Measurements from ENCODE around the gene SYNM. TPM values are rescaled to one million over a fixed set of nuclear protein-coding genes. Genes with fewer than 3 reads are reported as not detected.
A peak's percentile ranks its signal among the peaks of the same experiment; 100 is the strongest.

The SYNM gene
- total RNA-seq, 1 donor from 2014 or later = 23.4 TPM

- peaks cover 38% of the 10 kb centered on the region for H3K36me3 Mint-ChIP-seq (ENCODE audit: low read depth)
- no peaks in the 10 kb centered on the region for H3K9me3 Mint-ChIP-seq (ENCODE audit: low read depth)
- no peak overlapping the region for H3K27ac Mint-ChIP-seq (ENCODE audit: unreplicated experiment)
- H3K4me3 Mint-ChIP-seq (ENCODE audit: unreplicated experiment) = no peak overlapping the region
- peak; percentile 56 for DNase-seq (ENCODE audit: low spot score)
- TF ChIP-seq CTCF (IDR thresholded peaks at IDR 0.05) = no peak
- H3K27me3 Mint-ChIP-seq (ENCODE audit: low read depth) = no peaks in the 10 kb centered on the region
- H3K4me1 Mint-ChIP-seq (ENCODE audit: low read depth) = peaks cover 8% of the 10 kb centered on the region
These were observed 10.7 kb downstream of the SYNM start for GRCh38 chr15:99115300-99116215.

- no peaks in the 10 kb centered on the region for H3K27me3 Mint-ChIP-seq (ENCODE audit: low read depth)
- H3K36me3 Mint-ChIP-seq (ENCODE audit: low read depth) = peaks cover 40% of the 10 kb centered on the region
- H3K9me3 Mint-ChIP-seq (ENCODE audit: low read depth) = no peaks in the 10 kb centered on the region
- H3K4me3 Mint-ChIP-seq (ENCODE audit: unreplicated experiment) = no peak overlapping the region
- TF ChIP-seq CTCF (IDR thresholded peaks at IDR 0.05) = no peak
- DNase-seq (ENCODE audit: low spot score) = peak; percentile 61
- no peak overlapping the region for H3K27ac Mint-ChIP-seq (ENCODE audit: unreplicated experiment)
- H3K4me1 Mint-ChIP-seq (ENCODE audit: low read depth) = peaks cover 7% of the 10 kb centered on the region
These were observed 12.2 kb downstream of the SYNM start for GRCh38 chr15:99117111-99117510.

- DNase-seq (ENCODE audit: low spot score) = peak; percentile 62
- Mint-ChIP-seq H3K9me3 (ENCODE audit: low read depth) (no peaks in the 10 kb centered on the region), H3K4me3 (ENCODE audit: unreplicated experiment) (no peak overlapping the region), H3K27ac (ENCODE audit: unreplicated experiment) (no peak overlapping the region), H3K27me3 (ENCODE audit: low read depth) (no peaks in the 10 kb centered on the region), H3K36me3 (ENCODE audit: low read depth) (peaks cover 40% of the 10 kb centered on the region), H3K4me1 (ENCODE audit: low read depth) (peaks cover 11% of the 10 kb centered on the region)
- TF ChIP-seq CTCF (IDR thresholded peaks at IDR 0.05) = no peak
These were observed 12.8 kb downstream of the SYNM start for GRCh38 chr15:99117563-99118257.

DNA sequence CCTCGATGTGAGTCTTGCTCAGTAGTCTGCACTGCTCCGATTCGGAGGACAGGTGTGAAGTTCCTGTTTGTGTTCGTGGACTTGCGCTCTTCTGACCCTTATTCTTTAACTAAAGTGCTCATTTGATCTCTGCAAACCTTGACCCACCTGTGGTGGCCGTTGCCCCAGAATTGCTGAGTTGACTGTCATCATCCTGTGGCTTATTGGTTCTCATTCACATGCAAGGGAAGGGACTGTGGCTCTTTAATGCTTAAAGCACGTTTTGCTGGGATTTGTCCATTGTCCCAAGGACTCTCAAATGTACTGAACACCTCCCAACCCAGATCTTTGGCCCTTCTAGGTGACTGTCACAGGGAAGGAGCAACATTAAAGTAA, 13.4 kb downstream of the SYNM start:
- Mint-ChIP-seq H3K9me3 (ENCODE audit: low read depth) (no peaks in the 10 kb centered on the region), H3K4me3 (ENCODE audit: unreplicated experiment) (no peak overlapping the region), H3K36me3 (ENCODE audit: low read depth) (peaks cover 40% of the 10 kb centered on the region), H3K4me1 (ENCODE audit: low read depth) (peaks cover 15% of the 10 kb centered on the region), H3K27me3 (ENCODE audit: low read depth) (no peaks in the 10 kb centered on the region), H3K27ac (ENCODE audit: unreplicated experiment) (no peak overlapping the region)
- DNase-seq (ENCODE audit: low spot score) = peak; percentile 26
- no peak for TF ChIP-seq CTCF (IDR thresholded peaks at IDR 0.05)

- no peak overlapping the region for H3K27ac Mint-ChIP-seq (ENCODE audit: unreplicated experiment)
- no peaks in the 10 kb centered on the region for H3K27me3 Mint-ChIP-seq (ENCODE audit: low read depth)
- no peak for TF ChIP-seq CTCF (IDR thresholded peaks at IDR 0.05)
- peaks cover 23% of the 10 kb centered on the region for H3K4me1 Mint-ChIP-seq (ENCODE audit: low read depth)
- DNase-seq (ENCODE audit: low spot score) = peak; percentile 66
- H3K36me3 Mint-ChIP-seq (ENCODE audit: low read depth) = peaks cover 35% of the 10 kb centered on the region
- H3K9me3 Mint-ChIP-seq (ENCODE audit: low read depth) = no peaks in the 10 kb centered on the region
- no peak overlapping the region for H3K4me3 Mint-ChIP-seq (ENCODE audit: unreplicated experiment)
These were observed 14.1 kb downstream of the SYNM start for GRCh38 chr15:99118801-99119546.
